H1 (cell line): ENCODE measurements around the gene FHDC1. TPM values are rescaled to one million over a fixed set of nuclear protein-coding genes. Genes with fewer than 3 reads are reported as not detected.

Experiments used
- ATF3 ChIP-seq: IDR thresholded peaks from 2 replicates; pipeline ENCODE4 v1.6.1; 2011; ENCODE audit warnings: low read depth, mild to moderate bottlenecking, low read length; ENCODE audit not compliant: insufficient read depth
- BACH1 ChIP-seq: IDR thresholded peaks from 2 replicates; pipeline ENCODE4 v1.6.1; 2012; ENCODE audit warnings: low read length, improper control_type of control experiment
- GTF2F1 ChIP-seq: IDR thresholded peaks from 2 replicates; pipeline ENCODE4 v1.6.1; 2012; ENCODE audit warnings: low read depth, low read length, improper control_type of control experiment, borderline replicate concordance
- KDM1A ChIP-seq: fragments of 200-600, 300-600 bp; sonication (generic); IDR thresholded peaks from 2 replicates; pipeline ENCODE4 v1.7.1; 2016; ENCODE audit warnings: mild to moderate bottlenecking, low read length, borderline replicate concordance
- POLR2AphosphoS5 ChIP-seq: IDR thresholded peaks from 2 replicates; pipeline ENCODE4 v1.6.1; 2011; ENCODE audit warnings: low read depth, low read length
- RFX5 ChIP-seq: IDR thresholded peaks from 2 replicates; pipeline ENCODE4 v1.6.1; 2011; ENCODE audit warnings: low read depth, low read length, improper control_type of control experiment, borderline replicate concordance
- SIX5 ChIP-seq: IDR thresholded peaks from 2 replicates; pipeline ENCODE4 v1.6.1; 2011; ENCODE audit warnings: mild to moderate bottlenecking, low read depth, low read length
- polyA plus RNA-seq, 7 experiments: library from polyadenylated mRNA; depleted of rRNA in 3 of 7; stranded (reverse) in 5 of 7; unstranded in 2 of 7; fragments of >200 nt in 5 of 7; fragments of 200-250 nt in 2 of 7; gene quantifications; 1 replicate in 5 of 7; 2 replicates in 1 of 7; 4 replicates in 1 of 7; pipeline versions ENCODE4 v1.2.1 to v1.2.3, GENCODE V29; 2011 to 2013; ENCODE audit warnings: missing spikeins in 2 of 7, mixed read lengths in 2 of 7
- total RNA-seq: library from RNA; stranded (reverse); fragmentation: NEBNext Ultra II Directional; extraction: Animal tissue kit (Norgen Biotek cat#: 25700); gene quantifications from 2 replicates; pipeline ENCODE4 v1.2.1, GENCODE V29; 2021
- TF ChIP-seq, protein P1 (sequence below), 3 experiments: IDR thresholded peaks; 1 replicate in 2 of 3; 2 replicates in 1 of 3; pipeline versions ENCODE4 v1.5.1 to v1.6.1; 2011; ENCODE audit warnings: low read length in 3 of 3, mild to moderate bottlenecking in 3 of 3, inconsistent platforms in 2 of 3, low read depth in 1 of 3, moderate library complexity in 1 of 3; ENCODE audit not compliant: insufficient read depth in 1 of 3; ENCODE audit errors: control extremely low read depth in 1 of 3
- TF ChIP-seq, protein P2 (sequence below): fragments of 300-600 bp; sonication (generic); IDR thresholded peaks from 2 replicates; pipeline ENCODE4 v1.7.1; 2012; ENCODE audit warnings: low read length, moderate library complexity, mild to moderate bottlenecking, inconsistent platforms; ENCODE audit not compliant: insufficient replicate concordance

Gene FHDC1
- total and polyA plus RNA-seq, 2 of the 8 experiments (the other 6 are each of a cell fraction or from before 2014, with no cell fraction given): 6.4 to 28.6 TPM

GRCh38 chr4:152927737-152928136 is 8.4 kb upstream of the FHDC1 start (continued):
- TF ChIP-seq, protein P1, sequence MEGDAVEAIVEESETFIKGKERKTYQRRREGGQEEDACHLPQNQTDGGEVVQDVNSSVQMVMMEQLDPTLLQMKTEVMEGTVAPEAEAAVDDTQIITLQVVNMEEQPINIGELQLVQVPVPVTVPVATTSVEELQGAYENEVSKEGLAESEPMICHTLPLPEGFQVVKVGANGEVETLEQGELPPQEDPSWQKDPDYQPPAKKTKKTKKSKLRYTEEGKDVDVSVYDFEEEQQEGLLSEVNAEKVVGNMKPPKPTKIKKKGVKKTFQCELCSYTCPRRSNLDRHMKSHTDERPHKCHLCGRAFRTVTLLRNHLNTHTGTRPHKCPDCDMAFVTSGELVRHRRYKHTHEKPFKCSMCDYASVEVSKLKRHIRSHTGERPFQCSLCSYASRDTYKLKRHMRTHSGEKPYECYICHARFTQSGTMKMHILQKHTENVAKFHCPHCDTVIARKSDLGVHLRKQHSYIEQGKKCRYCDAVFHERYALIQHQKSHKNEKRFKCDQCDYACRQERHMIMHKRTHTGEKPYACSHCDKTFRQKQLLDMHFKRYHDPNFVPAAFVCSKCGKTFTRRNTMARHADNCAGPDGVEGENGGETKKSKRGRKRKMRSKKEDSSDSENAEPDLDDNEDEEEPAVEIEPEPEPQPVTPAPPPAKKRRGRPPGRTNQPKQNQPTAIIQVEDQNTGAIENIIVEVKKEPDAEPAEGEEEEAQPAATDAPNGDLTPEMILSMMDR (IDR thresholded peaks at IDR 0.05; ENCODE audit: control extremely low read depth in 1 of 3, insufficient read depth in 1 of 3, low read depth in 1 of 3, low read length in 3 of 3): no peak
- TF ChIP-seq, protein P2, sequence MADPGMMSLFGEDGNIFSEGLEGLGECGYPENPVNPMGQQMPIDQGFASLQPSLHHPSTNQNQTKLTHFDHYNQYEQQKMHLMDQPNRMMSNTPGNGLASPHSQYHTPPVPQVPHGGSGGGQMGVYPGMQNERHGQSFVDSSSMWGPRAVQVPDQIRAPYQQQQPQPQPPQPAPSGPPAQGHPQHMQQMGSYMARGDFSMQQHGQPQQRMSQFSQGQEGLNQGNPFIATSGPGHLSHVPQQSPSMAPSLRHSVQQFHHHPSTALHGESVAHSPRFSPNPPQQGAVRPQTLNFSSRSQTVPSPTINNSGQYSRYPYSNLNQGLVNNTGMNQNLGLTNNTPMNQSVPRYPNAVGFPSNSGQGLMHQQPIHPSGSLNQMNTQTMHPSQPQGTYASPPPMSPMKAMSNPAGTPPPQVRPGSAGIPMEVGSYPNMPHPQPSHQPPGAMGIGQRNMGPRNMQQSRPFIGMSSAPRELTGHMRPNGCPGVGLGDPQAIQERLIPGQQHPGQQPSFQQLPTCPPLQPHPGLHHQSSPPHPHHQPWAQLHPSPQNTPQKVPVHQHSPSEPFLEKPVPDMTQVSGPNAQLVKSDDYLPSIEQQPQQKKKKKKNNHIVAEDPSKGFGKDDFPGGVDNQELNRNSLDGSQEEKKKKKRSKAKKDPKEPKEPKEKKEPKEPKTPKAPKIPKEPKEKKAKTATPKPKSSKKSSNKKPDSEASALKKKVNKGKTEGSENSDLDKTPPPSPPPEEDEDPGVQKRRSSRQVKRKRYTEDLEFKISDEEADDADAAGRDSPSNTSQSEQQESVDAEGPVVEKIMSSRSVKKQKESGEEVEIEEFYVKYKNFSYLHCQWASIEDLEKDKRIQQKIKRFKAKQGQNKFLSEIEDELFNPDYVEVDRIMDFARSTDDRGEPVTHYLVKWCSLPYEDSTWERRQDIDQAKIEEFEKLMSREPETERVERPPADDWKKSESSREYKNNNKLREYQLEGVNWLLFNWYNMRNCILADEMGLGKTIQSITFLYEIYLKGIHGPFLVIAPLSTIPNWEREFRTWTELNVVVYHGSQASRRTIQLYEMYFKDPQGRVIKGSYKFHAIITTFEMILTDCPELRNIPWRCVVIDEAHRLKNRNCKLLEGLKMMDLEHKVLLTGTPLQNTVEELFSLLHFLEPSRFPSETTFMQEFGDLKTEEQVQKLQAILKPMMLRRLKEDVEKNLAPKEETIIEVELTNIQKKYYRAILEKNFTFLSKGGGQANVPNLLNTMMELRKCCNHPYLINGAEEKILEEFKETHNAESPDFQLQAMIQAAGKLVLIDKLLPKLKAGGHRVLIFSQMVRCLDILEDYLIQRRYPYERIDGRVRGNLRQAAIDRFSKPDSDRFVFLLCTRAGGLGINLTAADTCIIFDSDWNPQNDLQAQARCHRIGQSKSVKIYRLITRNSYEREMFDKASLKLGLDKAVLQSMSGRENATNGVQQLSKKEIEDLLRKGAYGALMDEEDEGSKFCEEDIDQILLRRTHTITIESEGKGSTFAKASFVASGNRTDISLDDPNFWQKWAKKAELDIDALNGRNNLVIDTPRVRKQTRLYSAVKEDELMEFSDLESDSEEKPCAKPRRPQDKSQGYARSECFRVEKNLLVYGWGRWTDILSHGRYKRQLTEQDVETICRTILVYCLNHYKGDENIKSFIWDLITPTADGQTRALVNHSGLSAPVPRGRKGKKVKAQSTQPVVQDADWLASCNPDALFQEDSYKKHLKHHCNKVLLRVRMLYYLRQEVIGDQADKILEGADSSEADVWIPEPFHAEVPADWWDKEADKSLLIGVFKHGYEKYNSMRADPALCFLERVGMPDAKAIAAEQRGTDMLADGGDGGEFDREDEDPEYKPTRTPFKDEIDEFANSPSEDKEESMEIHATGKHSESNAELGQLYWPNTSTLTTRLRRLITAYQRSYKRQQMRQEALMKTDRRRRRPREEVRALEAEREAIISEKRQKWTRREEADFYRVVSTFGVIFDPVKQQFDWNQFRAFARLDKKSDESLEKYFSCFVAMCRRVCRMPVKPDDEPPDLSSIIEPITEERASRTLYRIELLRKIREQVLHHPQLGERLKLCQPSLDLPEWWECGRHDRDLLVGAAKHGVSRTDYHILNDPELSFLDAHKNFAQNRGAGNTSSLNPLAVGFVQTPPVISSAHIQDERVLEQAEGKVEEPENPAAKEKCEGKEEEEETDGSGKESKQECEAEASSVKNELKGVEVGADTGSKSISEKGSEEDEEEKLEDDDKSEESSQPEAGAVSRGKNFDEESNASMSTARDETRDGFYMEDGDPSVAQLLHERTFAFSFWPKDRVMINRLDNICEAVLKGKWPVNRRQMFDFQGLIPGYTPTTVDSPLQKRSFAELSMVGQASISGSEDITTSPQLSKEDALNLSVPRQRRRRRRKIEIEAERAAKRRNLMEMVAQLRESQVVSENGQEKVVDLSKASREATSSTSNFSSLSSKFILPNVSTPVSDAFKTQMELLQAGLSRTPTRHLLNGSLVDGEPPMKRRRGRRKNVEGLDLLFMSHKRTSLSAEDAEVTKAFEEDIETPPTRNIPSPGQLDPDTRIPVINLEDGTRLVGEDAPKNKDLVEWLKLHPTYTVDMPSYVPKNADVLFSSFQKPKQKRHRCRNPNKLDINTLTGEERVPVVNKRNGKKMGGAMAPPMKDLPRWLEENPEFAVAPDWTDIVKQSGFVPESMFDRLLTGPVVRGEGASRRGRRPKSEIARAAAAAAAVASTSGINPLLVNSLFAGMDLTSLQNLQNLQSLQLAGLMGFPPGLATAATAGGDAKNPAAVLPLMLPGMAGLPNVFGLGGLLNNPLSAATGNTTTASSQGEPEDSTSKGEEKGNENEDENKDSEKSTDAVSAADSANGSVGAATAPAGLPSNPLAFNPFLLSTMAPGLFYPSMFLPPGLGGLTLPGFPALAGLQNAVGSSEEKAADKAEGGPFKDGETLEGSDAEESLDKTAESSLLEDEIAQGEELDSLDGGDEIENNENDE: no peak
- TF ChIP-seq BACH1 (no peak), GTF2F1 (no peak), SIX5 (no peak), ATF3 (no peak), POLR2AphosphoS5 (no peak), RFX5 (no peak), KDM1A (no peak)
